Psoas muscle (tissue), 8 donors: ENCODE measurements around the gene IFRD2. TPM values are rescaled to one million over a fixed set of nuclear protein-coding genes. Genes with fewer than 3 reads are reported as not detected.
"Not testable (repeated sequence)": the region's sequence is repeated elsewhere in the genome, so short reads cannot be mapped to it uniquely, and the experiment has no call there.

Experiments
- ATAC-seq, 4 donors: fragments of 200-7000 bp; cut with Tn5 transposase; one replicate each; pipeline ENCODE4 v1.9.1; 2020; ENCODE audit warnings: moderate library complexity in 3 of 4, mild to moderate bottlenecking in 2 of 4
- DNase-seq, 2 donors: peaks; one replicate each; pipeline ENCODE4 v3.0.0-alpha.2; 2020
- H3K27ac ChIP-seq: fragments of 200-600 bp; one replicate; pipeline ENCODE4 v1.8.0; 2022
- H3K27me3 ChIP-seq, 3 donors: fragments of 200-600 bp in 1 of 3; one replicate each; pipeline versions ENCODE4 v1.6.1 to v1.8.0; 2013 to 2022; ENCODE audit warnings: low read length in 2 of 3, mild to moderate bottlenecking in 2 of 3, moderate library complexity in 1 of 3; ENCODE audit not compliant: insufficient read depth in 3 of 3
- H3K36me3 ChIP-seq, 2 donors: fragments of 200-600 bp in 1 of 2; one replicate each; pipeline versions ENCODE4 v1.6.1 to v1.8.0; 2013 to 2022; ENCODE audit warnings: low read depth in 1 of 2, mild to moderate bottlenecking in 1 of 2, moderate library complexity in 1 of 2; ENCODE audit not compliant: insufficient read depth in 1 of 2
- H3K4me1 ChIP-seq: fragments of 200-600 bp; one replicate; pipeline ENCODE4 v1.8.0; 2022
- H3K4me3 ChIP-seq: fragments of 200-600 bp; one replicate; pipeline ENCODE4 v1.8.0; 2022; ENCODE audit warnings: mild to moderate bottlenecking
- H3K9me3 ChIP-seq: fragments of 200-600 bp; one replicate; pipeline ENCODE4 v1.8.0; 2022
- WGBS, 3 donors: extraction: QIAGEN DNeasy Blood & Tissue Kit; methylation state at CpG; one replicate each; pipeline versions ENCODE4 v1.1.6 to v1.1.7; 2013; 5-methylcytosine and 5-hydroxymethylcytosine counted together
- intact Hi-C, 2 donors: fragments of 100-400 bp; cut with DNase I; formaldehyde crosslinking; loops; one replicate each; pipeline versions ENCODE4 v1.11.0 to v1.14.2; 2022
- polyA plus RNA-seq, 3 donors: library from polyadenylated mRNA; stranded (reverse); fragments of 200-250 nt; gene quantifications; one replicate each; pipeline ENCODE4 v1.2.3, GENCODE V29; 2013
- total RNA-seq, 4 donors: library from RNA; stranded (reverse); fragmentation: NEBNext Ultra II Directional in 2 of 4; extraction: Animal tissue kit (Norgen Biotek cat#: 25700) in 2 of 4; gene quantifications; one replicate each; pipeline versions ENCODE4 v1.2.1 to v1.2.4, GENCODE V29; 2021 to 2023
- TF ChIP-seq, protein P1 (sequence below): fragments of 200-600 bp; IDR thresholded peaks from one replicate; pipeline ENCODE4 v1.8.0; 2022; ENCODE audit warnings: antibody characterized with exemption
- donor health status: healthy with polysubstance abuse.
- donor health status: DM: no; HTN: no; CAD: no; lungs with moderate emphysema.
- donor health status: Bipolar disorder and iron deficiency.
- donor health status: healthy.
- donor health status: DM: yes; HTN: yes; CAD: no.
- donor health status: DM: no; HTN: no; CAD: no.
- donor health status: DM: no; HTN: no; CAD: no.
- donor health status: DM: yes; HTN: yes; CAD: no.

Gene IFRD2
- total and polyA plus RNA-seq, 7 donors, result 77.2 to 175 (median 130) TPM

DNA sequence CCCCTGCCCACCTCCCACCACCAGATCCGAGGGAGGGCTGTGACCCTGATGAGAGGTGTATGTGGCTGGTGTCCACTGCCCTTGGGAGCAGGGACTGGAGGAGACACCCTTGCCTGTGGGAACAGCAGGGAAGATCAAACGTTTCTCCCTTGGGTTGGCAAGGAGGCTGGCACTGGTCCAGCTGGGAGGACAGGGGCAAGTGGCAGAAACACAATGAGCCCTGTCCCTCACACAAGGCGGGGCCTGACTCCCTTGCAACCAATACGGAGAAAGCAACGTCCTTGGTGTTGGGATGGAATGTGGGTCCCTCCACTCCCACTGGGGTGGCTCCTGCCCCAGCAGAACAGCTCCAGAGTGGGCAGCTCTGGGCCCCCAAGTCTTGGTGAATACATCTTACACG is 25.1 kb upstream of the IFRD2 start:
- Histone ChIP-seq H3K27me3 (no peaks in the 10 kb centered on the region), H3K4me1 (peaks cover 52% of the 10 kb centered on the region), H3K27ac (no peak overlapping the region), H3K36me3 (peaks cover 0 to 42% of the 10 kb centered on the region in 2 donors), H3K4me3 (no peak overlapping the region), H3K9me3 (no peaks in the 10 kb centered on the region)
- ATAC-seq (no peak), DNase-seq (no peak)
- intact Hi-C loops, result no loop called here
- TF ChIP-seq, protein P1, sequence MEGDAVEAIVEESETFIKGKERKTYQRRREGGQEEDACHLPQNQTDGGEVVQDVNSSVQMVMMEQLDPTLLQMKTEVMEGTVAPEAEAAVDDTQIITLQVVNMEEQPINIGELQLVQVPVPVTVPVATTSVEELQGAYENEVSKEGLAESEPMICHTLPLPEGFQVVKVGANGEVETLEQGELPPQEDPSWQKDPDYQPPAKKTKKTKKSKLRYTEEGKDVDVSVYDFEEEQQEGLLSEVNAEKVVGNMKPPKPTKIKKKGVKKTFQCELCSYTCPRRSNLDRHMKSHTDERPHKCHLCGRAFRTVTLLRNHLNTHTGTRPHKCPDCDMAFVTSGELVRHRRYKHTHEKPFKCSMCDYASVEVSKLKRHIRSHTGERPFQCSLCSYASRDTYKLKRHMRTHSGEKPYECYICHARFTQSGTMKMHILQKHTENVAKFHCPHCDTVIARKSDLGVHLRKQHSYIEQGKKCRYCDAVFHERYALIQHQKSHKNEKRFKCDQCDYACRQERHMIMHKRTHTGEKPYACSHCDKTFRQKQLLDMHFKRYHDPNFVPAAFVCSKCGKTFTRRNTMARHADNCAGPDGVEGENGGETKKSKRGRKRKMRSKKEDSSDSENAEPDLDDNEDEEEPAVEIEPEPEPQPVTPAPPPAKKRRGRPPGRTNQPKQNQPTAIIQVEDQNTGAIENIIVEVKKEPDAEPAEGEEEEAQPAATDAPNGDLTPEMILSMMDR, result no peak
- WGBS, 3 donors, result 51 to 62% (median 58%) methylated on average over 6 of the region's 6 CpGs

GRCh38 chr3:50316657-50317242 is 24.5 kb upstream of the IFRD2 start:
- H3K36me3 ChIP-seq, result peaks cover 0 to 42% of the 10 kb centered on the region in 2 donors
- TF ChIP-seq, protein P1, result no peak
- no peak for ATAC-seq
- no peak overlapping the region for H3K27ac ChIP-seq
- DNase-seq, result no peak
- intact Hi-C loops, result no loop called here
- peaks cover 47% of the 10 kb centered on the region for H3K4me1 ChIP-seq
- 68 to 77% (median 72%) methylated on average over 8 to 9 of the region's 9 CpGs for WGBS, 3 donors
- no peak overlapping the region for H3K4me3 ChIP-seq
- H3K27me3 ChIP-seq, result no peaks in the 10 kb centered on the region
- H3K9me3 ChIP-seq, result no peaks in the 10 kb centered on the region

GRCh38 chr3:50314816-50315215 is 22.6 kb upstream of the IFRD2 start:
- no peak for DNase-seq
- H3K36me3 ChIP-seq, result peaks cover 0 to 42% of the 10 kb centered on the region in 2 donors
- 97 to 100% (median 98%) methylated on average over 4 of the region's 4 CpGs for WGBS, 3 donors
- peak overlapping the region; percentile 41 for H3K27ac ChIP-seq
- H3K27me3 ChIP-seq, result no peaks in the 10 kb centered on the region
- H3K9me3 ChIP-seq, result no peaks in the 10 kb centered on the region
- intact Hi-C loops, result no loop called here
- no peak overlapping the region for H3K4me3 ChIP-seq
- peaks cover 40% of the 10 kb centered on the region for H3K4me1 ChIP-seq
- ATAC-seq, result peak in 1 of 4 donors; percentile 11
- TF ChIP-seq, protein P1, result no peak

DNA sequence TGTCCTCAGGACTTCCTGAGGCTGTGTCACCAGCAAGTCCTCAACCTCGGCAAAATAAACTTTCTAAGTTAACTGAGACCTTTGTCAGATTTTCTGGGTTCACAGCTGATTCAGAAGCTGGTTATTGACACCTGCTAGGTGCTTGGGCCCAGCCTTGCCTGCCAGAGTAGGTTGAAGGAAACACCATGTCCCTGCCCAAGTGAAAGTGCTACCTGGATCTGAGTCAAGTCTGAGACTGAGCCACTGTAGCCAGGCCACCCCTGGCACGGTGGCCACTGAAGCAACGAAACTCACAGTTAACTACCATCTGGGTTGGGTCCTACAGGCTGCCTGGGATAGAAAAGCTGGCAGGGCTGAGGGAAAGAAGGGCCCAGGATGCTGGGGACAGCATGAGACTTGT is 22.1 kb upstream of the IFRD2 start:
- ATAC-seq, result peak; percentile 29 to 82 (median 62)
- WGBS, 3 donors, result 26 to 39% (median 34%) methylated on average over 3 of the region's 3 CpGs

GRCh38 chr3:50312041-50312440 is 19.8 kb upstream of the IFRD2 start:
- ATAC-seq, H3K27ac ChIP-seq, H3K27me3 ChIP-seq, intact Hi-C loops, H3K4me3 ChIP-seq, DNase-seq, H3K9me3 ChIP-seq: not testable (repeated sequence)
- peaks cover 13% of the 10 kb centered on the region for H3K4me1 ChIP-seq
- WGBS, 3 donors, result 86 to 93% (median 90%) methylated on average over 12 to 32 of the region's 32 CpGs
- peaks cover 0 to 20% of the 10 kb centered on the region in 2 donors for H3K36me3 ChIP-seq

More for the DNA sequence above, 22.1 kb upstream of the IFRD2 start:
- no peak for DNase-seq
- Histone ChIP-seq H3K27me3 (no peaks in the 10 kb centered on the region), H3K27ac (peak overlapping the region; percentile 41), H3K4me3 (no peak overlapping the region), H3K9me3 (no peaks in the 10 kb centered on the region), H3K4me1 (peaks cover 36% of the 10 kb centered on the region), H3K36me3 (peaks cover 0 to 39% of the 10 kb centered on the region in 2 donors)
- intact Hi-C loops, result no loop called here
- TF ChIP-seq, protein P1, result no peak
